ENCODE data around the gene KRT71. TPM values are rescaled to one million over a fixed set of nuclear protein-coding genes. Genes with fewer than 3 reads are reported as not detected.
"Not testable (repeated sequence)": the region's sequence is repeated elsewhere in the genome, so short reads cannot be mapped to it uniquely, and the experiment has no call there.

The KRT71 gene
- total RNA-seq, 1 donor from 2014 or later: not detected

- DNase-seq (ENCODE audit: low spot score): no peak
These were observed 31.2 kb downstream of the KRT71 start for GRCh38 chr12:52521568-52522266.

- no peak for DNase-seq (ENCODE audit: low spot score)
These were observed 31.8 kb downstream of the KRT71 start for GRCh38 chr12:52521175-52521567.

- DNase-seq (ENCODE audit: low spot score): no peak
These were observed 32.9 kb downstream of the KRT71 start, which contains the start of gene KRT5 for GRCh38 chr12:52519826-52520662. TSS of gene KRT5 (minus strand) at chr12:52520394. CDS start at chr12:52520296, 98 bp downstream.

GRCh38 chr12:52519387-52519703 is 33.6 kb downstream of the KRT71 start:
- no peak for DNase-seq (ENCODE audit: low spot score)

- no peak for DNase-seq (ENCODE audit: low spot score)
These were observed 34.2 kb downstream of the KRT71 start for GRCh38 chr12:52518574-52519386.

- DNase-seq (ENCODE audit: low spot score): no peak
These were observed 35.1 kb downstream of the KRT71 start for GRCh38 chr12:52517888-52518287.

GRCh38 chr12:52517005-52517835 is 35.7 kb downstream of the KRT71 start:
- no peak for DNase-seq (ENCODE audit: low spot score)

- no peak for DNase-seq (ENCODE audit: low spot score)
These were observed 36.8 kb downstream of the KRT71 start for GRCh38 chr12:52515927-52516831.

- no peak for DNase-seq (ENCODE audit: low spot score)
These were observed 37.7 kb downstream of the KRT71 start for GRCh38 chr12:52515319-52515646.

GRCh38 chr12:52514471-52515318 is 38.2 kb downstream of the KRT71 start:
- DNase-seq (ENCODE audit: low spot score): no peak

- DNase-seq (ENCODE audit: low spot score): no peak
These were observed 39.2 kb downstream of the KRT71 start for GRCh38 chr12:52513736-52514135.

- DNase-seq (ENCODE audit: low spot score): no peak
These were observed 44.7 kb downstream of the KRT71 start for GRCh38 chr12:52508211-52508610.

- DNase-seq (ENCODE audit: low spot score): no peak
These were observed 45.9 kb downstream of the KRT71 start for GRCh38 chr12:52506858-52507715.

- DNase-seq (ENCODE audit: low spot score): no peak
These were observed 50.1 kb downstream of the KRT71 start for GRCh38 chr12:52502877-52503276.

- DNase-seq (ENCODE audit: low spot score): no peak
These were observed 51.5 kb downstream of the KRT71 start for GRCh38 chr12:52501490-52501889.

GRCh38 chr12:52500574-52500973 is 52.4 kb downstream of the KRT71 start:
- not testable (repeated sequence) for DNase-seq (ENCODE audit: low spot score)

- DNase-seq (ENCODE audit: low spot score): no peak
These were observed 53.0 kb downstream of the KRT71 start for GRCh38 chr12:52499806-52500560.

All from mesenteric fat pad (tissue), 1 donor.